Tibial nerve (tissue), 4 donors: ENCODE results near the gene PC. TPM values are rescaled to one million over a fixed set of nuclear protein-coding genes. Genes with fewer than 3 reads are reported as not detected.

Experiments
- DNase-seq, 2 donors: peaks; one replicate each; pipeline ENCODE4 v3.0.0-alpha.2; 2019; ENCODE audit warnings: low spot score in 2 of 2
- H3K27ac ChIP-seq, 4 donors: fragments of 200-600 bp; sonication (generic) in 3 of 4; one replicate each; pipeline ENCODE4 v1.5.1; 2017 to 2019; ENCODE audit warnings: mild to moderate bottlenecking in 1 of 4
- H3K27me3 ChIP-seq, 2 donors: fragments of 200-600 bp; sonication (generic) in 1 of 2; one replicate each; pipeline versions ENCODE4 v1.5.1 to v1.6.0; 2017 to 2019
- H3K36me3 ChIP-seq, 3 donors: fragments of 200-600 bp; sonication (generic); one replicate each; pipeline ENCODE4 v1.5.1; 2018 to 2019
- H3K4me1 ChIP-seq, 4 donors: fragments of 200-600 bp; sonication (generic) in 3 of 4; one replicate each; pipeline ENCODE4 v1.5.1; 2017 to 2019
- H3K4me3 ChIP-seq, 4 donors: fragments of 200-600 bp; sonication (generic) in 3 of 4; one replicate each; pipeline ENCODE4 v1.5.1; 2017 to 2019; ENCODE audit warnings: mild to moderate bottlenecking in 1 of 4, moderate library complexity in 1 of 4
- H3K9me3 ChIP-seq, 4 donors: fragments of 200-600 bp; sonication (generic) in 3 of 4; one replicate each; pipeline ENCODE4 v1.5.1; 2017 to 2019
- CTCF ChIP-seq, 5 experiments: fragments of 200-600 bp in 3 of 5; fragments of 450-650 bp in 2 of 5; sonication (generic) in 3 of 5; IDR thresholded peaks; one replicate each; pipeline ENCODE4 v1.5.1; 2016 to 2019; ENCODE audit warnings: antibody characterized with exemption in 5 of 5, mild to moderate bottlenecking in 3 of 5, moderate library complexity in 2 of 5
- EP300 ChIP-seq, 2 donors: sonication (generic); formaldehyde crosslinking; IDR thresholded peaks; one replicate each; pipeline ENCODE4 v1.6.1; 2017; ENCODE audit warnings: antibody characterized with exemption in 2 of 2, mild to moderate bottlenecking in 1 of 2
- POLR2A ChIP-seq, 2 donors: fragments of 450-650 bp; IDR thresholded peaks; one replicate each; pipeline ENCODE4 v1.6.1; 2017; ENCODE audit warnings: antibody characterized with exemption in 2 of 2, mild to moderate bottlenecking in 2 of 2, moderate library complexity in 2 of 2
- WGBS, 2 donors: methylation state at CpG; one replicate each; pipeline ENCODE4 v1.1.5; 2018; 5-methylcytosine and 5-hydroxymethylcytosine counted together
- total RNA-seq, 4 donors: library from RNA; depleted of rRNA; stranded (reverse); fragments of >200 nt; gene quantifications; one replicate each; pipeline ENCODE4 v1.1.0, GENCODE V29; 2016

Gene PC
- total RNA-seq, 4 donors from 2014 or later: 82.5 to 135 (median 90.2) TPM

- Histone ChIP-seq H3K27me3 (no peaks in the 10 kb centered on the region), H3K4me1 (peaks cover 0 to 15% (median 0%) of the 10 kb centered on the region in 4 donors), H3K27ac (no peak overlapping the region), H3K9me3 (no peaks in the 10 kb centered on the region), H3K4me3 (no peak overlapping the region), H3K36me3 (no peaks in the 10 kb centered on the region)
- TF ChIP-seq EP300 (IDR thresholded peaks at IDR 0.05) (no peak), POLR2A (IDR thresholded peaks at IDR 0.05) (no peak), CTCF (IDR thresholded peaks at IDR 0.05) (no peak)
- no peak for DNase-seq
- WGBS, 2 donors: 12 to 40% methylated on average over 6 of the region's 6 CpGs
These were observed 65.3 kb downstream of the PC start for GRCh38 chr11:66892911-66893310.

- 77 to 78% methylated on average over 14 of the region's 14 CpGs for WGBS, 2 donors
- no peaks in the 10 kb centered on the region for H3K36me3 ChIP-seq
- no peak overlapping the region for H3K4me3 ChIP-seq
- no peak for DNase-seq
- peaks cover 0 to 22% (median 3%) of the 10 kb centered on the region in 4 donors for H3K4me1 ChIP-seq
- TF ChIP-seq POLR2A (IDR thresholded peaks at IDR 0.05) (no peak), CTCF (IDR thresholded peaks at IDR 0.05) (no peak), EP300 (IDR thresholded peaks at IDR 0.05) (no peak)
- H3K9me3 ChIP-seq: no peaks in the 10 kb centered on the region
- H3K27ac ChIP-seq: no peak overlapping the region
- no peaks in the 10 kb centered on the region for H3K27me3 ChIP-seq
These were observed 66.1 kb downstream of the PC start for GRCh38 chr11:66891851-66892660.

- DNase-seq: no peak
- Histone ChIP-seq H3K27ac (no peak overlapping the region), H3K4me1 (peaks cover 0 to 26% (median 8%) of the 10 kb centered on the region in 4 donors), H3K4me3 (no peak overlapping the region), H3K36me3 (no peaks in the 10 kb centered on the region), H3K9me3 (no peaks in the 10 kb centered on the region), H3K27me3 (no peaks in the 10 kb centered on the region)
- TF ChIP-seq EP300 (IDR thresholded peaks at IDR 0.05): no peak
- no peak for TF ChIP-seq CTCF (IDR thresholded peaks at IDR 0.05)
- TF ChIP-seq POLR2A (IDR thresholded peaks at IDR 0.05): no peak
- 62% methylated on average over 8 of the region's 8 CpGs for WGBS, 2 donors
These were observed 68.2 kb downstream of the PC start for GRCh38 chr11:66889960-66890359.

GRCh38 chr11:66888282-66888681 lies 69.9 kb downstream of the PC start:
- WGBS, 2 donors: 93 to 95% methylated on average over 10 of the region's 10 CpGs
- no peak overlapping the region for H3K27ac ChIP-seq
- TF ChIP-seq POLR2A (IDR thresholded peaks at IDR 0.05): no peak
- no peak for TF ChIP-seq EP300 (IDR thresholded peaks at IDR 0.05)

GRCh38 chr11:66887526-66887925 lies 70.7 kb downstream of the PC start:
- H3K36me3 ChIP-seq: no peaks in the 10 kb centered on the region
- H3K27ac ChIP-seq: peak overlapping the region in 1 of 4 donors; percentile 51
- peaks cover 0 to 28% (median 13%) of the 10 kb centered on the region in 4 donors for H3K4me1 ChIP-seq
- WGBS, 2 donors: 48 to 53% methylated on average over 11 of the region's 11 CpGs
- no peak for DNase-seq
- H3K27me3 ChIP-seq: no peaks in the 10 kb centered on the region
- H3K4me3 ChIP-seq: no peak overlapping the region
- TF ChIP-seq EP300 (IDR thresholded peaks at IDR 0.05): no peak
- no peak for TF ChIP-seq CTCF (IDR thresholded peaks at IDR 0.05)
- no peaks in the 10 kb centered on the region for H3K9me3 ChIP-seq

More at GRCh38 chr11:66888282-66888681, 69.9 kb downstream of the PC start:
- no peak for DNase-seq
- H3K36me3 ChIP-seq: no peaks in the 10 kb centered on the region
- no peak overlapping the region for H3K4me3 ChIP-seq
- peaks cover 0 to 29% (median 10%) of the 10 kb centered on the region in 4 donors for H3K4me1 ChIP-seq
- H3K27me3 ChIP-seq: no peaks in the 10 kb centered on the region
- H3K9me3 ChIP-seq: no peaks in the 10 kb centered on the region
